ENCODE measurements around the gene MYADM. TPM values are rescaled to one million over a fixed set of nuclear protein-coding genes. Genes with fewer than 3 reads are reported as not detected.

The MYADM gene
- total and polyA plus RNA-seq, 2 of the 13 experiments (the other 11 are each of a cell fraction or from before 2014, with no cell fraction given): 19.9 to 38.1 TPM

GRCh38 chr19:53879140-53880081 is 11.7 kb downstream of the MYADM start (continued):
- TF ChIP-seq ZNF687 (CRISPR knock-in tag; IDR thresholded peaks at IDR 0.05) (peak; percentile 71), ZFX (CRISPR knock-in tag; IDR thresholded peaks at IDR 0.05; ENCODE audit: low read depth) (peak; percentile 46; the same call in 1 of the 2 replicates), NFYB (CRISPR knock-in tag; IDR thresholded peaks at IDR 0.05) (peak; percentile 50; the same call in 1 of the 2 replicates), FLYWCH1 (CRISPR knock-in tag; IDR thresholded peaks at IDR 0.05) (no peak), RFX5 (IDR thresholded peaks at IDR 0.05; ENCODE audit: low read depth, low read length) (peak; percentile 61; the same call in 1 of the 2 replicates), HDAC1 (CRISPR knock-in tag; IDR thresholded peaks at IDR 0.05) (0 out of 2 replicates have a peak, but pooled peaks have one; percentile 50), ZNF784 (CRISPR knock-in tag; IDR thresholded peaks at IDR 0.05; ENCODE audit: borderline replicate concordance) (peak; percentile 25; the same call in 1 of the 2 replicates), TFDP1 (CRISPR knock-in tag; IDR thresholded peaks at IDR 0.05; ENCODE audit: borderline replicate concordance) (peak; percentile 49; the same call in 1 of the 2 replicates), E2F5 (CRISPR knock-in tag; conservative IDR thresholded peaks at IDR 0.05) (no peak), ZBTB20 (CRISPR knock-in tag; IDR thresholded peaks at IDR 0.05; ENCODE audit: borderline replicate concordance, low read depth) (no peak), ZGPAT (CRISPR knock-in tag; IDR thresholded peaks at IDR 0.05) (peak; percentile 47; the same call in 1 of the 2 replicates), E2F1 (CRISPR knock-in tag; IDR thresholded peaks at IDR 0.05) (peak; percentile 79; the same call in 1 of the 2 replicates), ZNF383 (CRISPR knock-in tag; IDR thresholded peaks at IDR 0.05; ENCODE audit: borderline replicate concordance) (no peak), ZNF260 (CRISPR knock-in tag; IDR thresholded peaks at IDR 0.05; ENCODE audit: borderline replicate concordance, low read depth) (no peak), THAP11 (CRISPR knock-in tag; IDR thresholded peaks at IDR 0.05) (peak; percentile 99), ZNF12 (CRISPR knock-in tag; IDR thresholded peaks at IDR 0.05) (no peak), ZNF230 (CRISPR knock-in tag; IDR thresholded peaks at IDR 0.05) (no peak)

Data from HepG2 (cell line).